Measurements from ENCODE around the gene RNF121. TPM values are rescaled to one million over a fixed set of nuclear protein-coding genes. Genes with fewer than 3 reads are reported as not detected.

Gene RNF121
- total and polyA plus RNA-seq, 2 donors (not counting 1 experiment from before 2014, with no cell fraction given), result 31.7 to 56.0 TPM

GRCh38 chr11:71931245-71931602, 2.4 kb downstream of the RNF121 start:
- TF ChIP-seq EZH2 (IDR thresholded peaks at IDR 0.05; ENCODE audit: borderline replicate concordance, insufficient read depth, low read depth, low read length, poor library complexity, severe bottlenecking) (no peak), CTCF (IDR thresholded peaks at IDR 0.05) (no peak)
- no peaks in the 10 kb centered on the region for H3K9me3 Mint-ChIP-seq (ENCODE audit: insufficient read depth)
- DNase-seq (no peak), ATAC-seq (ENCODE audit: low read depth) (no peak)
- no peaks in the 10 kb centered on the region for H3K9me3 ChIP-seq (ENCODE audit: control extremely low read depth in 1 of 3, control insufficient read depth in 2 of 3, insufficient read depth in 1 of 3, low read length in 2 of 3)
- H3K27me3 Mint-ChIP-seq, result no peaks in the 10 kb centered on the region
- no peak overlapping the region for H2AFZ ChIP-seq (ENCODE audit: insufficient read depth, low read depth, low read length, poor library complexity, severe bottlenecking)
- peaks cover 5% of the 10 kb centered on the region for H4K20me1 ChIP-seq (ENCODE audit: control insufficient read depth, insufficient read depth, low read length, poor library complexity, severe bottlenecking)
- H3K9ac ChIP-seq (ENCODE audit: low read length), result no peak overlapping the region
- CTCF ChIA-PET, result interaction anchor here (0.6 to 1.3 kb wide), 6 partner anchors 10 to 467 kb away, joined by 3 to 5 read pairs (median 4); no protein-coding TSS in a partner anchor
- H3K27me3 ChIP-seq (replicated peaks in 1 of 4; ENCODE audit: control extremely low read depth in 1 of 4, control insufficient read depth in 3 of 4, insufficient read depth in 4 of 4, low read length in 3 of 4), result no peaks in the 10 kb centered on the region
- H3K4me1 ChIP-seq (ENCODE audit: control insufficient read depth in 2 of 2, insufficient read depth in 2 of 2, low read length in 2 of 2), result peaks cover 44 to 58% of the 10 kb centered on the region in 2 donors
- POLR2A ChIA-PET, result interaction anchor here (1.0 kb wide), 1 partner anchor 145 kb away, joined by 3 read pairs; no protein-coding TSS in a partner anchor
- no peaks in the 10 kb centered on the region for H3K36me3 ChIP-seq (replicated peaks in 1 of 2; ENCODE audit: control extremely low read depth in 1 of 2, control insufficient read depth in 1 of 2, extremely low read depth in 1 of 2, insufficient read depth in 2 of 2, low read length in 1 of 2)
- no peak overlapping the region for H3K27ac ChIP-seq (ENCODE audit: low read length in 2 of 2)
- peaks cover 70% of the 10 kb centered on the region for H3K4me1 Mint-ChIP-seq
- peaks cover 83% of the 10 kb centered on the region for H3K79me2 ChIP-seq (ENCODE audit: control insufficient read depth, insufficient read depth, low read length)
- H3K4me3 ChIP-seq (ENCODE audit: control extremely low read depth in 1 of 5, extremely low read depth in 1 of 5, insufficient read depth in 1 of 5, low read depth in 2 of 5, low read length in 4 of 5), result no peak overlapping the region
- no peak overlapping the region for H3K4me2 ChIP-seq (replicated peaks; ENCODE audit: low read depth, low read length, poor library complexity, severe bottlenecking)
- 43% methylated on average over 1 of the region's 2 CpGs for WGBS (ENCODE audit: insufficient coverage)
- intact Hi-C loops (cut with micrococcal nuclease), result loop anchor here (5.0 kb wide), 1 partner anchor 61 kb away; no protein-coding TSS in a partner anchor
- peak overlapping the region; percentile 11 for H3K27ac Mint-ChIP-seq
- peak overlapping the region; percentile 96 for H3K4me3 Mint-ChIP-seq

- ChIA-PET POLR2A (interaction anchor here (1.4 kb wide), 1 partner anchor 149 kb away, joined by 3 read pairs; no protein-coding TSS in a partner anchor), CTCF (no interaction called here)
- no peak for TF ChIP-seq EZH2 (IDR thresholded peaks at IDR 0.05; ENCODE audit: borderline replicate concordance, insufficient read depth, low read depth, low read length, poor library complexity, severe bottlenecking)
- no peak for TF ChIP-seq CTCF (IDR thresholded peaks at IDR 0.05)
These were observed 4.5 kb downstream of the RNF121 start for GRCh38 chr11:71933141-71933933.

More at GRCh38 chr11:71933141-71933933, 4.5 kb downstream of the RNF121 start:
- Mint-ChIP-seq H3K9me3 (ENCODE audit: insufficient read depth) (no peaks in the 10 kb centered on the region), H3K4me1 (peaks cover 62% of the 10 kb centered on the region), H3K4me3 (peak overlapping the region; percentile 68), H3K27me3 (no peaks in the 10 kb centered on the region), H3K27ac (peak overlapping the region; percentile 75)
- no peak overlapping the region for H3K9ac ChIP-seq (ENCODE audit: low read length)
- H3K79me2 ChIP-seq (ENCODE audit: control insufficient read depth, insufficient read depth, low read length), result peaks cover 86% of the 10 kb centered on the region
- H3K27me3 ChIP-seq (replicated peaks in 1 of 4; ENCODE audit: control extremely low read depth in 1 of 4, control insufficient read depth in 3 of 4, insufficient read depth in 4 of 4, low read length in 3 of 4), result no peaks in the 10 kb centered on the region
- no peak overlapping the region for H3K4me3 ChIP-seq (ENCODE audit: control extremely low read depth in 1 of 5, extremely low read depth in 1 of 5, insufficient read depth in 1 of 5, low read depth in 2 of 5, low read length in 4 of 5)
- H2AFZ ChIP-seq (ENCODE audit: insufficient read depth, low read depth, low read length, poor library complexity, severe bottlenecking), result no peak overlapping the region
- intact Hi-C loops (cut with micrococcal nuclease), result loop anchor here (5.0 kb wide), 1 partner anchor 59 kb away; no protein-coding TSS in a partner anchor
- no peaks in the 10 kb centered on the region for H3K9me3 ChIP-seq (ENCODE audit: control extremely low read depth in 1 of 3, control insufficient read depth in 2 of 3, insufficient read depth in 1 of 3, low read length in 2 of 3)
- ATAC-seq (ENCODE audit: low read depth) (no peak), DNase-seq (no peak)
- 75% methylated on average over 1 of the region's 4 CpGs for WGBS (ENCODE audit: insufficient coverage)
- peaks cover 5% of the 10 kb centered on the region for H4K20me1 ChIP-seq (ENCODE audit: control insufficient read depth, insufficient read depth, low read length, poor library complexity, severe bottlenecking)
- no peaks in the 10 kb centered on the region for H3K36me3 ChIP-seq (replicated peaks in 1 of 2; ENCODE audit: control extremely low read depth in 1 of 2, control insufficient read depth in 1 of 2, extremely low read depth in 1 of 2, insufficient read depth in 2 of 2, low read length in 1 of 2)
- peaks cover 34 to 46% of the 10 kb centered on the region in 2 donors for H3K4me1 ChIP-seq (ENCODE audit: control insufficient read depth in 2 of 2, insufficient read depth in 2 of 2, low read length in 2 of 2)
- H3K27ac ChIP-seq (ENCODE audit: low read length in 2 of 2), result peak overlapping the region in 1 of 2 donors; percentile 73
- peak overlapping the region; percentile 26 for H3K4me2 ChIP-seq (replicated peaks; ENCODE audit: low read depth, low read length, poor library complexity, severe bottlenecking)
